LNCaP clone FGC (cell line): ENCODE measurements around the gene KRT31.

Source experiments
- DNase-seq: peaks from one replicate; pipeline ENCODE4 v3.0.0-alpha.2; 2011; ENCODE audit warnings: low read depth
- H3K4me3 ChIP-seq: 2 replicates; pipeline ENCODE4 v1.5.1; 2011; ENCODE audit warnings: mild to moderate bottlenecking, low read depth, low read length, control low read depth
- TF ChIP-seq, protein P1 (sequence below): IDR thresholded peaks from 2 replicates; pipeline ENCODE4 v1.5.1; 2012; ENCODE audit warnings: mild to moderate bottlenecking; ENCODE audit not compliant: control insufficient read depth, insufficient read depth; ENCODE audit errors: extremely low read depth

KRT31 gene

DNA sequence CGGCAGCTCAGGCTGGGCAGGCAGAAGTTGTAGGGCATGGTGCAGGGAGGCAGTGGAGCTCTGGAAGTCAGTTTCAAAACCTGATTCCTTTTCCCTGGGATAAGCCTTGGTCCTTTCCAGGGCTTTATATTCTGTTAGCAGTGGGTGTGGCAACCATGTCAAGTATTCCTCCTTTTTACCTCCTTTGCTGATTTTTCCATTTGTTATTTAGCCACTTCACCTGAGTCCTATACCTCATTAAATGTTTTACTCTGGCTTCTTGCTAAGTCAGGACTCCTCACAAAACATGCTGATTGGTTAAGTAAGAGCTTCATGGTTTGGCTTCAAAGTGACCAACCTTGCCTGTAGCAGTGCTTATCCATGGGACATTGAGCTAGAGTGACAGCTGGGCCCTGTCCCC is 27.7 kb downstream of the KRT31 start, which contains the start of gene KRT33B:
Gene KRT33B (minus strand): TSS at position 101 of the 400 bp plus-strand sequence. CDS start 63 bp downstream, at position 38.
- no peak within 1 kb of the TSS for H3K4me3 ChIP-seq
- TF ChIP-seq, protein P1, sequence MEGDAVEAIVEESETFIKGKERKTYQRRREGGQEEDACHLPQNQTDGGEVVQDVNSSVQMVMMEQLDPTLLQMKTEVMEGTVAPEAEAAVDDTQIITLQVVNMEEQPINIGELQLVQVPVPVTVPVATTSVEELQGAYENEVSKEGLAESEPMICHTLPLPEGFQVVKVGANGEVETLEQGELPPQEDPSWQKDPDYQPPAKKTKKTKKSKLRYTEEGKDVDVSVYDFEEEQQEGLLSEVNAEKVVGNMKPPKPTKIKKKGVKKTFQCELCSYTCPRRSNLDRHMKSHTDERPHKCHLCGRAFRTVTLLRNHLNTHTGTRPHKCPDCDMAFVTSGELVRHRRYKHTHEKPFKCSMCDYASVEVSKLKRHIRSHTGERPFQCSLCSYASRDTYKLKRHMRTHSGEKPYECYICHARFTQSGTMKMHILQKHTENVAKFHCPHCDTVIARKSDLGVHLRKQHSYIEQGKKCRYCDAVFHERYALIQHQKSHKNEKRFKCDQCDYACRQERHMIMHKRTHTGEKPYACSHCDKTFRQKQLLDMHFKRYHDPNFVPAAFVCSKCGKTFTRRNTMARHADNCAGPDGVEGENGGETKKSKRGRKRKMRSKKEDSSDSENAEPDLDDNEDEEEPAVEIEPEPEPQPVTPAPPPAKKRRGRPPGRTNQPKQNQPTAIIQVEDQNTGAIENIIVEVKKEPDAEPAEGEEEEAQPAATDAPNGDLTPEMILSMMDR: no peak
- no peak for DNase-seq

DNA sequence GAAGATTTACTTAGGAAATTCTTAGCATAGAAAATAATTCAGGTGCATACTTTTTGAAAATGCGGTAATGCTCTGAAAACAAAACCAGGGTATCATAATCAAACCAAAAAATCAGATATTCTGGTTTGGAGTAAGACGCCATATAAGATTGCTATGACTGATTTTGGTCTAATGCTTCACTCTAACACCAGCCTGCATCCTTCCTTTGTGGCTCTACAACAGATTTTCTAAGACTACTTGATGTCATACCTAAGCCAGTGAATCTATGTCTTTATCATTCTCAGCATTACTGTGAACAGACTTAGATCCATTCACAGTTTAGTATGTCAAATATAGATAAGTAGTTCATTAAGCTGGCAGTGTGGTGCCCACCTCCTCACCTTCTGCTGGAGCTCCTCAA is 28.4 kb downstream of the KRT31 start:
- DNase-seq: no peak
- TF ChIP-seq, protein P1: no peak
- H3K4me3 ChIP-seq: no peak overlapping the region

DNA sequence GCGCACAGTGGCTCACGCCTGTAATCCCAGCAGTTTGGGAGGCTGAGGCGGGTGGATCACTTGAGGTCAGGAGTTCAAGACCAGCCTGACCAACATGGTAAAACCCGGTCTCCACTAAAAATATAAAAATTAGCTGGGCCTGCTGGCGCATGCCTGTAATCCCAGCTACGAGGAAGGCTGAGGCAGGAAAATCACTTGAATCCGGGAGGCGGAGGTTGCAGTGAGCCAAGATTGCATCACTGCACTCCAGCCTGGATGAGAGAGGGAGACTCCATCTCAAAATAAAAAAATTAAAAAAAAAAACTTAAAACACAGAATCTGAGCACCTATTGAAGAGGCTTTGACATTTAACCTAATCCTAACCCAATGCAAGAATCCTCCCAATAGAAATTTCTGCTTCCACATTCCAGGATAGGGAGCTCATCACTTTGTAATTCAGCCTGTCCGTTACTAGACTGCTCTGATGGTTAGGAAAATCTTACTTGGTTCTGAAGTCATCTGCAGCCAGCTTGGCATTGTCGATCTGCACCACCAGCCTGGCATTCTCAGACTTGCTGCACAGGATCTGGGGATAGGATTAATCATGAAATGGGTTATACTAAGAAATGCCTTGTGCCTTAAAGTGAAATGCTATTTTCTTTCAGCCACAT is 29.9 kb downstream of the KRT31 start:
- H3K4me3 ChIP-seq: no peak overlapping the region
- TF ChIP-seq, protein P1: no peak
- no peak for DNase-seq

DNA sequence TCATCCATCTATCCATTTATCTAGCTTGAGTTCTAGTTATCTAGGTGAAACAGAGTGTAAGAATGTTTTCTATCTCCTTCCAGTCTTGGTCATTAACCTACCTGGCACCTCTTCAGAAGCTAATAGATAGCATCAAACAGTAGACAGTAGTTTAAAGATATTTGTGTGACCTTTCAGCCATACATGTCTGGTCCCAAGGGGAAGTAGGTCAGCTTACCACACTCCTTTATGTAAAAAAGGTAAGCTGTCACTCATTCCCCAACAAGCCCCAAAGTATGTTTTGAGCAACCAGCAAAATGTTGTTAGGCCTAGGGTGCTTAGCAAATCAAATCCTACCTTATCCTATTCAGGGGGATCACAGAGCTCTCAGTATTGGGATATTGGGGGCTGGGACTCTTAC is 31.3 kb downstream of the KRT31 start:
- no peak overlapping the region for H3K4me3 ChIP-seq
- TF ChIP-seq, protein P1: no peak
- no peak for DNase-seq

DNA sequence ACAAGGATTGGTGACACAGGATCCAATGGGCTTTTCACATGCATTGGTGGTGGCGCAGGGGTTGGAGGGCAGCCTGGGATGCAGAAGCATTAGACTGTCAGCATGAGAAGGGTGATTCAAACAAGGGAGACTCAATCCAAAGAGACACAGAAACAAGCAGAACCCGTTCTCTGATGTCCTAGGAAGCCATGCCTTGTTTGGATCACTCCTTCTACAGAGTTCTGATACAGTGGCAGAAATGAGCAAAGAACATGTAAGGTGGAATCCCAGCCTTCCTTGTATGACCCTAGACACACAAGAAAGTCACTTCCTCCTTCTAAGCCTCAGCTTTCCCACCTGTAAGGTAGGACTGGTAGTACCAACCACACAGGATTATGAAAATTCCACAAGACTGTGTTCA is 33.5 kb downstream of the KRT31 start:
- DNase-seq: no peak
- TF ChIP-seq, protein P1: no peak
- no peak overlapping the region for H3K4me3 ChIP-seq

DNA sequence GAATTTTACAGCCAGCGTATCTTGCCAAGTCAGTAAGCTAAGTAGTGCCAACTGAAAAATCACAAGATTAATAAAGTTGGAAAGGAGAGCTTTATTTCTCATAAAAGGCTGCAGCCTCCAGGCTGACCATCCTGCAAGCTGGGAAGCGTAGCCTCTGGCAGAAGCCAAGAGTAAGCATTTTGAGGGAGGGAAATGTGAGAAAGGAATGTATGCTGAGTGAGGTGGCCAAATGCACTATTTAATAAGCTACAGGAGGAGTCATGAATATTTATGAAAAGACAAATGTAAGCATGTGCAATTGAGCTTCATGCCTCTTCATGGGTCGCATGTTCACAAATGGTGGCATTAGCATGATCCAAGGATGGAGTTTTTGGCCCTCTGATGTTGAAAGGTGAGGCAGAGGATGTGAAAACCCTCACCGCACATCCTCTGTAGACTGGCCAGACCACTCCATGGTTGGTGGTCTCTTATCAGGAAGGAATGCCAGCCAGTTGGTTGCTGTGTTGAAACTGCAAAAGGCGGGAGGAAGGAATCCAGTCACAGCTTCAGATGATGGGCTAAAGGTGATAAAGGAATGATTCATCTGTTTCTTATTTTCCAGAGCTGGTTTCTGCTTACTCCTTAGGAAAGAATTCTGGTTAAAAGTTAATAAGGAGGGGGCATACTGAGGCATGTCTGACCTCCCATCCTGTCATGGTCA is 37.0 kb downstream of the KRT31 start:
- TF ChIP-seq, protein P1: no peak
- no peak overlapping the region for H3K4me3 ChIP-seq
- DNase-seq: no peak

DNA sequence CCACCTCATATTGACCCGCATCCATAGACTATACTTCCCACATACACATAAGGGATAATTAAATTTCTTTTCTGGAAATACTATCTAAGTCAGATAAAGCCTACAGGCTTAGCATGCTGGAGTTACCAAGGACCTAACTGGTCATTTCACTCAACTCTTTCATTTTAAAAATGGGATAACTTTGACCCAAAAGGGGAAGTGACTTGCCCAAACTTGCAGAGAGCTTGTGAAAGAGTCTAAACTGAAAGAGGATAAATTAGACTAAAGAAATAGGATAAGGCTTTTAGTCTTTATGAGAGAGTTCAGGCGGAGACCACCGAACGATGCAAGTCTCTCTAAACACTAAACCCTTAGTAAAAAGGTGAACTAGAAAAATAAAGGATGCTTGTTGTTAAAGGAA is 42.9 kb downstream of the KRT31 start:
- DNase-seq: no peak
- TF ChIP-seq, protein P1: no peak
- no peak overlapping the region for H3K4me3 ChIP-seq
